AG09319 (cell line): ENCODE results near the gene SOHLH1.
"Not testable (repeated sequence)": the region's sequence is repeated elsewhere in the genome, so short reads cannot be mapped to it uniquely, and the experiment has no call there.

Source experiments
- DNase-seq: peaks from one replicate; pipeline ENCODE4 v3.0.0-alpha.2; 2010; ENCODE audit warnings: low read depth; ENCODE audit errors: extremely low read depth
- TF ChIP-seq, protein P1 (sequence below): IDR thresholded peaks from 2 replicates; pipeline ENCODE4 v1.5.1; 2011; ENCODE audit warnings: low read depth, mild to moderate bottlenecking, inconsistent platforms, low read length, moderate library complexity

Gene SOHLH1

DNA sequence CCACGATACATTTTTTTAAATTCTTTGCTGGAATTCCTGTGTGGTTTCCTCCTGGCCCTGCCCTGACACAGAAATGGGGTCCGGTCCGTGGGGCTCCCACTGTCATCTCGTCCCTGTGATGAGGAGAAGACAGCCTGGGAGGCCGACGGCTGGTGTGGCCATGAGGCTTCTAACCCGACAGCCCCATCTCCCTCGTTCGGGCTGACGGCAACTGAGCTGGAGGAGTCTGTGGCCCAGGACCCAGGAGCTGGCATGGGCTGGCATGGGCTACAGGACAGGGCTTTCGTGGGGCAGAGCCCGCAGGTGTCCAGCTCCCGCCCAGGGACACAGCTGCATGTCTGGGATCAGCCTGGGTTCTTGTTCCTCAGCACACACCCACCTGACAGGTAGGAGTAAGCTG is 22.4 kb downstream of the SOHLH1 start:
- TF ChIP-seq, protein P1, sequence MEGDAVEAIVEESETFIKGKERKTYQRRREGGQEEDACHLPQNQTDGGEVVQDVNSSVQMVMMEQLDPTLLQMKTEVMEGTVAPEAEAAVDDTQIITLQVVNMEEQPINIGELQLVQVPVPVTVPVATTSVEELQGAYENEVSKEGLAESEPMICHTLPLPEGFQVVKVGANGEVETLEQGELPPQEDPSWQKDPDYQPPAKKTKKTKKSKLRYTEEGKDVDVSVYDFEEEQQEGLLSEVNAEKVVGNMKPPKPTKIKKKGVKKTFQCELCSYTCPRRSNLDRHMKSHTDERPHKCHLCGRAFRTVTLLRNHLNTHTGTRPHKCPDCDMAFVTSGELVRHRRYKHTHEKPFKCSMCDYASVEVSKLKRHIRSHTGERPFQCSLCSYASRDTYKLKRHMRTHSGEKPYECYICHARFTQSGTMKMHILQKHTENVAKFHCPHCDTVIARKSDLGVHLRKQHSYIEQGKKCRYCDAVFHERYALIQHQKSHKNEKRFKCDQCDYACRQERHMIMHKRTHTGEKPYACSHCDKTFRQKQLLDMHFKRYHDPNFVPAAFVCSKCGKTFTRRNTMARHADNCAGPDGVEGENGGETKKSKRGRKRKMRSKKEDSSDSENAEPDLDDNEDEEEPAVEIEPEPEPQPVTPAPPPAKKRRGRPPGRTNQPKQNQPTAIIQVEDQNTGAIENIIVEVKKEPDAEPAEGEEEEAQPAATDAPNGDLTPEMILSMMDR, result no peak
- no peak for DNase-seq

DNA sequence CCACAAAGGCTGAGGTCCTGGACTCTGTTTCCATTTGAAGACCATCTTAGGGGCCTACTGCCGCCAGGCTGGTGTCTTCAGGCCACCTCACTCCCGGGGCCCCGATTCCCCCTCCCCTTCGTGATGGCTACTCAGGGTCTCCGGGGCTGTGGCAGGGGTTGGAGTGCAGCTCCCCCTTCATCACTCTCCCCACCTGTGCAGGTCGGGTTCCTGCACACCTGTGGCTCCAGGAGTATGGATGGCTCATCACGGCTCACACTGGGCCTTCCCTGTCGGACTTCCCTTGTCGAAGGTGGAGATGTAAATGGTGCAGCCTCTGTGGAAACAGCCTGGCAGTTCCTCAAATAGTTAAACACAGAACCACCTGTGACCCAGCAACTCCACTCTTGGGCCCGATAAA is 24.3 kb downstream of the SOHLH1 start:
- TF ChIP-seq, protein P1, result no peak
- DNase-seq, result no peak

DNA sequence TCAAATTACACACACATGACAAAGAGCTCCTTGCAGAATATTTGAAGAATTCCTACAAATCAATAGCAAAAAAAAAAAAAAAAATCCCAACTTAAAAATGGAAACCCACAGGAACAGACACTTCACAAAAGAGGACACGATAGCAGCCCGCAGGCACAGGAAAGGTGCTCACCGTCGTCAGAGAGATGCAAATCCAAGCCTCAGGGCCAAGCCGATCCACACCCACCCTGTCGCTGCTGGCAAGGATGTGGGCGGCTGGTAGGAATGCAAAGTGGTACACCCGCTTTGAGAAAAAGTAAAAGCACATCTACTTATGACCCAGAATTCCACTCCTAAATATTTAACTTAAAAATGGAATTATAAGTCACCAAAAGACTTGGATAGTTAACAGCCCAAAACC is 25.3 kb downstream of the SOHLH1 start:
- TF ChIP-seq, protein P1, result no peak
- DNase-seq, result no peak

DNA sequence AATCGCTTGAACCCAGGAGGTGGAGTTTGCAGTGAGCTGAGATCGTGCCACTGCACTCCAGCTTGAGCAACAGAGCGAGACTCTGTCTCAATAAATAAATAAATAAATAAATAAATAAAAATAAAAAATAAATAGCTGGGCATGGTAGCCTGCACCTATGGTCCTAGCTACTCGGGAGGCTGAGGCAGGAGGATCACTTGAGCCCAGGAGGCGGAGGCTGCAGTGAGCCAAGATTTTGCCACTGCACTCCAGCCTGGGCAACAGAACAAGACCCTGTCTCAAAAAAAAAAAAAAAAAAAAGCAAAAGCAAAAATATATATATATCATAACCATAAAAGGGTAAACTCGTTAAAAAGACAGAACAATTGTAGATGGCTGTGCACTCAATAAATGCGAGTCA is 26.5 kb downstream of the SOHLH1 start:
- not testable (repeated sequence) for DNase-seq

DNA sequence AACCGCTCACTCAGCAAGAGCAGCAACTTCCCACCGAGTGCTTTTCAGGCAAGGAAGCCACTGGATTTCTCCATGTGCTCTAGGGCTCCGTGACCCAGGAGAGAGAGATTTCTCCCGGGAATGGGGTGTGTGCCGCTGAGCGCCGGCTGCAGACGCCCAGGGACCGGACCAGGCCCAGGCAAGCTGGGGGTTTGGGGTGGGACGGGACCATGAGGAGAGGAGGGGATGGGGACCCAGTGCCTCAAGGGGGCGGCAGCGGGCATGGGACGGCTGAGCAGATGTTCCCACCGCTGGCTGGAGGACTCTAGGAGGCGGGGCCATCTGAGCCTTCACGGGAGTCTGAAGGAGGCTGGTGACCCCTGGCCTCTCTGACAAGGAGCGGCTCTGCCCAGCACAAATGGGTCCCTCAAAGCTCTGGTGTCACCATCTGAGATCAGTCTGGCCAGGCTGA is 27.7 kb downstream of the SOHLH1 start:
- DNase-seq, result no peak
- TF ChIP-seq, protein P1, result no peak

DNA sequence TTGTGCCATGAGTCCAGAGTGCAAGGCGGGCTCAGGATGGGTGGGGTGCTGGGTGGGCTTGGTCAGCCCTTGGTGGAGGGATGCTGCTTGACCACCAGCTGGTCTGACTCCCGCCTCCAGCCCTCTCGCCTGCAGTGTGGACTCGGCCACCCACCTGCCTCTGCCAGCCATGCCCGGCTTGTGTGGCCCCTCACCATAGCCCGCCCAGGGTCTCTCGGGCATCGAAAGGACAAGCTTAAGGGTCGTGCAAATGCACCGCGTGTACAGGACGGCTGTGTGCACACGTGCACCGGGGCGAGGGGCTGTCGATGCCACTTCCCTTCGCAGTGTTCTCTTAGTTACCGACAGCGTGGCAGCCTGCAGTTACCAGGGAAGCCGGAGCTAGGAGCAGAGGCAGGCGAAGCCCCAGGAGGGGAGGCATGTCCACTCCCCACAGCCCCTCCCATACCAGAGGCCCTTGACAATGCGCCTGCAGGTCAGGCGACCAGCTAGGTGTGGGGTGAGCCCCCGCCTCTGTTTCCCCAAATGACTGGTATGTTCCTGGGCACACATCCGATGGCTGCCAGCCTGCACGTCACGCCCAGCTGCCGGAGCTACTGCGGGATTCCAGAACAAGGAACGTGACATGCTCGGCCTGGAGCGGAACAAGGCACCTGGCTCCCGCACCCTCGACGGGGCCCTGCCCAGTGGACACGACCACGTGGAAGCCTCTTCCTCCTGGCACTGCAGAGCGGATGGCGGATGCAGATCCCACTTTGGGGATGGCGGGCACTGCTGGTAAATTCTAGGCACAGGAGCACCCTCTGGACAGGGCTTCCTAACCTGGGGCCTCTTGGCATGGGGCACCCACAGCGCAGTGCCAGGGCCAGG is 28.3 kb downstream of the SOHLH1 start:
- TF ChIP-seq, protein P1, result no peak
- no peak for DNase-seq

DNA sequence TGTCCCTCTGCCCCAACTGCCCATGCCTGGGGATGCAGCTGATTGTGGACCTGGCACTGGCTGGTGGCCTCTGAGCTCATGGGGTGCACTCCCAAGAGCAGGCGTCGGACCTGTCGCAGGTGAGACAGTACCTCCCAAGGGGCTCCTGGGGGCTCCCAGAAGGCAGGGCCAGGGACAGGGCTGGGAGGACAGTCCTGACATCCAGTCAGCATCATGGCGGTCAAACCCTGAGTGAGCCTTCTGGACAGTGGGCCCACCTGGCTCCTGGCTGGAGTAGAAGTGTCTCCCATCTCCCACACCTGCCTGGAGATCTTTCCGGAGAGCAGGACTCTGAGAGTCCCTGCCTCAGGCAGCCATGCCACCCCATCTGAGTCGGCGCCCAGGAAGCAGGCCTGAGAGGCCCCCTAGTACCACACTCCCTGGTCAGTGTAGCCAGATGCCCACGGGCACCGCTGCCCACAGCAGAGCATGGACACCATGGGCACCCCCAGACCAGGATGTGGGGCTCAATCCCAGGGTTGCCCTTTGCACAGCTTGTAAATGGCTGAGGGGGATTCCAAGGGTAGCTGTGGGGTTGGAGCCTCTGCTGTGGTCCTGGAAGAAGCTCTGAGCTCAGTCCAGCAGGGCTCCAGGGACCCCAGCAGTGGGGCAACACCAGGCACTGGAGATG is 29.5 kb downstream of the SOHLH1 start:
- no peak for DNase-seq
- TF ChIP-seq, protein P1, result no peak

DNA sequence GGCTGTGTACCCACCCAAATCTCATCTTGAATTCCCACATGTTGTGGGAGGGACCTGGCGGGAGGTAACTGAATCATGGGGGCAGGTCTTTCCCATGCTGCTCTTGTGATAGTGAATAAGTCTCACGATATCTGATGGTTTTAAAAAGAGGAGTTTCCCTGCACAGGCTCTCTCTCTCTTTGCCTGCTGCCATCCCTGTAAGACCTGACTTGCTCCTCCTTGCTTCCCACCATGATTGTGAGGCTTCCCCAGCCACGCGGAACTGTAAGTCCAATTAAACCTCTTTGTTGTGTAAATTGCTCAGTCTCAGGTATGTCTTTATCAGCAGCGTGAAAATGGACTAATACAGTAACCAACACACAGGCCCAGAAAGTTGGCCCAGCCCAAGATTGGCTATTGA is 30.3 kb downstream of the SOHLH1 start:
- DNase-seq, result not testable (repeated sequence)
